GM12878 (cell line): ENCODE measurements around the gene DENND2C. TPM values are rescaled to one million over a fixed set of nuclear protein-coding genes. Genes with fewer than 3 reads are reported as not detected.

Experiments
- ATAC-seq: fragments of 200-7000 bp; cut with Tn5 transposase; 3 replicates; pipeline ENCODE4 v1.9.1; 2020; ENCODE audit warnings: mild to moderate bottlenecking, moderate library complexity
- BruUV-seq: library from RNA; stranded (reverse); fragments of 400-500 nt; replicated peaks from 2 replicates; lab custom pipeline; 2021; lab: Mats Ljungman, UMichigan
- CTCF ChIA-PET: fragments of 300-600 bp; sonication (Branson Sonifier 250); formaldehyde crosslinking; extraction: SDS; loops from one replicate; lab custom pipeline; 2021; ENCODE audit warnings: inconsistent platforms; lab: Yijun Ruan, JAX
- POLR2A ChIA-PET: fragments of 350-600 bp; formaldehyde crosslinking; extraction: SDS; loops from one replicate; lab custom pipeline; 2021; ENCODE audit warnings: inconsistent platforms; lab: Charles Lee
- RAD21 ChIA-PET: fragments of 300-600 bp; sonication (Branson Sonifier 250); formaldehyde crosslinking; loops from one replicate; lab custom pipeline; 2023; ENCODE audit warnings: antibody characterized with exemption; ENCODE audit not compliant: unreplicated experiment; lab: Charles Lee
- SMC1A ChIA-PET: fragments of 300-600 bp; sonication (Branson Sonifier 250); formaldehyde crosslinking; loops from one replicate; lab custom pipeline; 2023; ENCODE audit not compliant: unreplicated experiment, uncharacterized antibody; lab: Charles Lee
- DNase-seq: peaks from one replicate; pipeline ENCODE4 v3.0.0-alpha.2; 2011; ENCODE audit warnings: low read depth, low spot score
- FAIRE-seq: peaks from 3 replicates; lab custom pipeline; 2011; peaks lifted over from hg19 to GRCh38; lab: Jason Lieb, UNC
- H2AFZ ChIP-seq: 2 replicates; pipeline ENCODE4 v1.6.0; 2011; ENCODE audit warnings: low read depth, low read length, control low read depth; ENCODE audit not compliant: control insufficient read depth
- H3K27ac ChIP-seq: 2 replicates; pipeline ENCODE4 v1.5.1; 2011; ENCODE audit warnings: control low read depth; ENCODE audit not compliant: control insufficient read depth, insufficient read depth
- H3K27me3 ChIP-seq, 2 experiments: replicated peaks in 1 of 2; 2 replicates each; pipeline versions ENCODE4 v1.6.0 to v1.6.1; 2011; ENCODE audit warnings: low read length in 1 of 2; ENCODE audit not compliant: control insufficient read depth in 2 of 2, insufficient read depth in 2 of 2
- H3K36me3 ChIP-seq, 2 experiments: 2 replicates each; pipeline ENCODE4 v1.5.1; 2011; ENCODE audit warnings: low read length in 1 of 2; ENCODE audit not compliant: control insufficient read depth in 2 of 2, insufficient read depth in 2 of 2
- H3K4me1 ChIP-seq: 2 replicates; pipeline ENCODE4 v1.6.1; 2011; ENCODE audit warnings: mild to moderate bottlenecking, low read length, moderate library complexity, mixed read lengths; ENCODE audit not compliant: control insufficient read depth, insufficient read depth
- H3K4me2 ChIP-seq: 2 replicates; pipeline ENCODE4 v1.6.0; 2011; ENCODE audit warnings: control low read depth; ENCODE audit not compliant: control insufficient read depth, insufficient read depth
- H3K4me3 ChIP-seq: fragments of 200-600 bp; sonication (generic); 2 replicates; pipeline ENCODE4 v1.5.1; 2016
- H3K79me2 ChIP-seq: 2 replicates; pipeline ENCODE4 v1.6.0; 2011; ENCODE audit warnings: low read length; ENCODE audit not compliant: control insufficient read depth, insufficient read depth
- H3K9ac ChIP-seq: 2 replicates; pipeline ENCODE4 v1.8.0; 2011; ENCODE audit warnings: low read length, control low read depth, mixed read lengths; ENCODE audit not compliant: control insufficient read depth, insufficient read depth
- H3K9me3 ChIP-seq: replicated peaks from 3 replicates; pipeline ENCODE4 v1.5.1; 2011; ENCODE audit warnings: mild to moderate bottlenecking, low read length; ENCODE audit not compliant: control insufficient read depth, insufficient read depth
- H4K20me1 ChIP-seq: 2 replicates; pipeline ENCODE4 v1.6.0; 2011; ENCODE audit not compliant: control insufficient read depth, insufficient read depth
- ETV6 ChIP-seq, 2 experiments: fragments of 450-650 bp in 1 of 2; IDR thresholded peaks in 1 of 2; conservative IDR thresholded peaks in 1 of 2; 2 replicates each; pipeline ENCODE4 v1.6.1; 2014; ENCODE audit warnings: antibody characterized with exemption in 1 of 2, borderline replicate concordance in 1 of 2, low read depth in 1 of 2, mild to moderate bottlenecking in 1 of 2, moderate library complexity in 1 of 2
- NBN ChIP-seq: fragments of 450-650 bp; IDR thresholded peaks from 2 replicates; pipeline ENCODE4 v1.6.1; 2016
- PAX8 ChIP-seq: fragments of 450-650 bp; IDR thresholded peaks from 2 replicates; pipeline ENCODE4 v1.6.1; 2017; ENCODE audit warnings: mild to moderate bottlenecking, moderate library complexity
- POLR2AphosphoS5 ChIP-seq: IDR thresholded peaks from 2 replicates; pipeline ENCODE4 v1.6.1; 2011; ENCODE audit warnings: mild to moderate bottlenecking, low read length, inconsistent platforms
- REST ChIP-seq: IDR thresholded peaks from 2 replicates; pipeline ENCODE4 v1.6.1; 2012; ENCODE audit warnings: mild to moderate bottlenecking, low read depth, low read length
- SMC3 ChIP-seq: IDR thresholded peaks from 2 replicates; pipeline ENCODE4 v1.6.1; 2011; ENCODE audit warnings: low read length, improper control_type of control experiment, borderline replicate concordance
- SREBF1 ChIP-seq: IDR thresholded peaks from 2 replicates; pipeline ENCODE4 v1.6.1; 2012; ENCODE audit warnings: mild to moderate bottlenecking, low read length
- STAT3 ChIP-seq: IDR thresholded peaks from 2 replicates; pipeline ENCODE4 v1.6.1; 2011; ENCODE audit warnings: low read depth, low read length, improper control_type of control experiment
- ZBED1 ChIP-seq: IDR thresholded peaks from 2 replicates; pipeline ENCODE4 v1.6.1; 2016; ENCODE audit warnings: borderline replicate concordance
- WGBS: methylation state at CpG from one replicate; pipeline ENCODE4 v1.1.6; 2016; ENCODE audit warnings: low lambda C conversion rate; ENCODE audit not compliant: insufficient replicate concordance, insufficient coverage; ENCODE audit errors: missing lambda C conversion rate; 5-methylcytosine and 5-hydroxymethylcytosine counted together
- in situ Hi-C: fragments of 300-500 bp; cut with MboI; formaldehyde crosslinking; loops from 9 replicates; pipeline ENCODE4 v1.14.3; 2018; ENCODE audit warnings: mixed read lengths
- intact Hi-C: fragments of 100-400 bp; cut with micrococcal nuclease; formaldehyde crosslinking; loops from one replicate; pipeline ENCODE4 v1.14.2; 2022; ENCODE audit not compliant: unreplicated experiment
- polyA plus RNA-seq, 11 experiments: library from polyadenylated mRNA; depleted of rRNA in 4 of 11; unstranded in 6 of 11; stranded (reverse) in 5 of 11; fragments of >200 nt; fragmentation: Nextera tagmentation in 4 of 11; fragmentation: Illumina TruSeq in 1 of 11; extraction: Ambion mirVana in 4 of 11; extraction: Trizol in 1 of 11; gene quantifications; 1 replicate in 1 of 11; 2 replicates in 10 of 11; pipeline versions ENCODE4 v1.2.1 to v1.2.3, GENCODE V29; 2011 to 2016; ENCODE audit warnings: inconsistent platforms in 2 of 11, missing spikeins in 2 of 11, low read depth in 1 of 11
- total RNA-seq, 4 experiments: library from RNA; depleted of rRNA in 3 of 4; stranded (reverse); fragments of >200 nt in 3 of 4; fragmentation: Illumina TruSeq in 1 of 4; extraction: Trizol in 1 of 4; gene quantifications; 2 replicates each; pipeline versions ENCODE4 v1.2.1 to v1.2.3, GENCODE V29; 2013 to 2021

The DENND2C gene
- total and polyA plus RNA-seq, 10 of the 15 experiments (the other 5 are each of a cell fraction or from before 2014, with no cell fraction given), result 0.01 to 0.10 (median 0.06) TPM; not detected in 3

- no peak for TF ChIP-seq SREBF1
- TF ChIP-seq NBN, result no peak
- no peak for TF ChIP-seq ZBED1
- TF ChIP-seq SMC3, result no peak
Measured at GRCh38 chr1:114707604-114708003, 37.8 kb upstream of the DENND2C start (continued).

- Histone ChIP-seq H3K27ac (no peak overlapping the region), H3K27me3 (no peaks in the 10 kb centered on the region), H3K4me2 (peak overlapping the region; percentile 12; the same call in 1 of the 2 replicates), H3K4me1 (no peaks in the 10 kb centered on the region; the same call in 1 of the 2 replicates), H3K9ac (no peak overlapping the region), H3K4me3 (no peak overlapping the region), H3K79me2 (no peaks in the 10 kb centered on the region), H4K20me1 (no peaks in the 10 kb centered on the region), H3K36me3 (peaks cover 2 to 6% of the 10 kb centered on the region in 2 experiments; a peak in 3 of 4 replicates), H2AFZ (no peak overlapping the region), H3K9me3 (no peaks in the 10 kb centered on the region)
- POLR2A ChIA-PET, result no interaction called here
- CTCF ChIA-PET, result interaction anchor here (1.0 to 1.2 kb wide), 2 partner anchors 13 to 114 kb away, joined by 3 to 4 read pairs; no protein-coding TSS in a partner anchor
- BruUV-seq, result no TSS peak
- TF ChIP-seq ETV6 (conservative IDR thresholded peaks at IDR 0.05 in 1 of 2, IDR thresholded peaks at IDR 0.05 in 1 of 2; ENCODE audit: borderline replicate concordance in 1 of 2, low read depth in 1 of 2), result 0 out of 4 replicates have a peak, but pooled peaks of 1 of the 2 experiments have one; percentile 21
- no peak for TF ChIP-seq PAX8
- TF ChIP-seq REST, result no peak
- TF ChIP-seq STAT3, result no peak
- peak; percentile 52; the same call in 1 of the 2 replicates for TF ChIP-seq POLR2AphosphoS5
- FAIRE-seq (no peak), ATAC-seq (peak; percentile 27; the same call in 2 of the 3 replicates), DNase-seq (no peak)
- WGBS, result 100% methylated on average over 1 of the region's 1 CpG
- RAD21 ChIA-PET, result no interaction called here
- SMC1A ChIA-PET, result interaction anchor here (1.5 to 2.4 kb wide), 2 partner anchors 13 to 53 kb away, joined by 3 to 6 read pairs; no protein-coding TSS in a partner anchor
- in situ Hi-C loops, result no loop called here
- intact Hi-C loops, result no loop called here
Measured at GRCh38 chr1:114703242-114703641, 33.4 kb upstream of the DENND2C start.
